Cardiac muscle cell (in vitro differentiated cells and primary cell): Measurements from ENCODE around the gene SOAT2. TPM values are rescaled to one million over a fixed set of nuclear protein-coding genes. Genes with fewer than 3 reads are reported as not detected.
"Not testable (repeated sequence)": the region's sequence is repeated elsewhere in the genome, so short reads cannot be mapped to it uniquely, and the experiment has no call there.

Source experiments
- DNase-seq, 2 donors: peaks; one replicate each; pipeline versions ENCODE4 v3.0.0 to v3.0.0-alpha.2; 2010 to 2017; ENCODE audit warnings: low read depth in 1 of 2, low spot score in 1 of 2
- H3K27ac ChIP-seq: fragments of 200-600 bp; sonication (generic); 2 replicates; pipeline ENCODE4 v1.5.1; 2016
- H3K27me3 ChIP-seq: fragments of 200-600 bp; sonication (generic); 2 replicates; pipeline ENCODE4 v1.6.0; 2016; ENCODE audit warnings: control low read depth
- H3K36me3 ChIP-seq: fragments of 200-600 bp; sonication (generic); 2 replicates; pipeline ENCODE4 v1.5.1; 2016; ENCODE audit warnings: control low read depth
- H3K4me1 ChIP-seq: fragments of 200-600 bp; sonication (generic); 2 replicates; pipeline ENCODE4 v1.8.1; 2017; ENCODE audit warnings: low read depth, mild to moderate bottlenecking, mixed run types
- H3K4me3 ChIP-seq: fragments of 200-600 bp; sonication (generic); 2 replicates; pipeline ENCODE4 v1.5.1; 2016; ENCODE audit warnings: mild to moderate bottlenecking
- H3K9me3 ChIP-seq: fragments of 200-600 bp; sonication (generic); 2 replicates; pipeline ENCODE4 v1.5.1; 2017; ENCODE audit warnings: low read depth, mild to moderate bottlenecking, control low read depth
- CTCF ChIP-seq: IDR thresholded peaks from 2 replicates; pipeline ENCODE4 v1.5.1; 2012; ENCODE audit warnings: low read depth, mild to moderate bottlenecking, low read length
- polyA plus RNA-seq: library from polyadenylated mRNA; unstranded; fragments of >200 nt; fragmentation: Nextera tagmentation; extraction: Ambion mirVana; gene quantifications from 2 replicates; pipeline ENCODE4 v1.2.1, GENCODE V29; 2016
- total RNA-seq: library from RNA; depleted of rRNA; stranded (reverse); fragments of >200 nt; gene quantifications from 2 replicates; pipeline ENCODE4 v1.2.3, GENCODE V29; 2016

The SOAT2 gene
- total and polyA plus RNA-seq, 2 experiments from 2014 or later = 0.57 to 1.9 TPM

GRCh38 chr12:53086361-53086760 lies 16.9 kb upstream of the SOAT2 start:
- Histone ChIP-seq H3K27ac (no peak overlapping the region), H3K36me3 (no peaks in the 10 kb centered on the region), H3K9me3 (no peaks in the 10 kb centered on the region), H3K4me3 (no peak overlapping the region), H3K27me3 (no peaks in the 10 kb centered on the region), H3K4me1 (no peaks in the 10 kb centered on the region)
- DNase-seq = no peak
- TF ChIP-seq CTCF = no peak

- Histone ChIP-seq H3K27me3 (no peaks in the 10 kb centered on the region), H3K36me3 (no peaks in the 10 kb centered on the region), H3K9me3 (no peaks in the 10 kb centered on the region), H3K27ac (no peak overlapping the region), H3K4me1 (no peaks in the 10 kb centered on the region), H3K4me3 (no peak overlapping the region)
- DNase-seq = no peak
- no peak for TF ChIP-seq CTCF
Observed at GRCh38 chr12:53090105-53090504, 13.2 kb upstream of the SOAT2 start.

GRCh38 chr12:53090554-53090953 lies 12.7 kb upstream of the SOAT2 start:
- Histone ChIP-seq H3K27me3 (no peaks in the 10 kb centered on the region), H3K36me3 (no peaks in the 10 kb centered on the region), H3K4me3 (no peak overlapping the region), H3K9me3 (no peaks in the 10 kb centered on the region), H3K27ac (no peak overlapping the region), H3K4me1 (no peaks in the 10 kb centered on the region)
- DNase-seq = no peak
- TF ChIP-seq CTCF = no peak

GRCh38 chr12:53091756-53092155 lies 11.5 kb upstream of the SOAT2 start:
- no peaks in the 10 kb centered on the region for H3K9me3 ChIP-seq
- DNase-seq = no peak
- no peak overlapping the region for H3K27ac ChIP-seq

GRCh38 chr12:53093777-53094393 lies 9.4 kb upstream of the SOAT2 start:
- TF ChIP-seq CTCF = no peak
- peaks cover 3% of the 10 kb centered on the region for H3K27me3 ChIP-seq
- no peak overlapping the region for H3K27ac ChIP-seq
- H3K4me3 ChIP-seq = no peak overlapping the region
- no peaks in the 10 kb centered on the region for H3K36me3 ChIP-seq
- H3K4me1 ChIP-seq = peaks cover 8% of the 10 kb centered on the region
- no peaks in the 10 kb centered on the region for H3K9me3 ChIP-seq
- no peak for DNase-seq

More at GRCh38 chr12:53091756-53092155, 11.5 kb upstream of the SOAT2 start:
- Histone ChIP-seq H3K4me1 (no peaks in the 10 kb centered on the region), H3K4me3 (no peak overlapping the region), H3K36me3 (no peaks in the 10 kb centered on the region), H3K27me3 (peaks cover 3% of the 10 kb centered on the region)
- TF ChIP-seq CTCF = no peak

GRCh38 chr12:53094394-53094787 lies 8.9 kb upstream of the SOAT2 start:
- Histone ChIP-seq H3K27ac (no peak overlapping the region), H3K4me3 (no peak overlapping the region)
- no peak for TF ChIP-seq CTCF

GRCh38 chr12:53094796-53095595 lies 8.3 kb upstream of the SOAT2 start:
- H3K36me3 ChIP-seq, H3K27ac ChIP-seq, H3K9me3 ChIP-seq, H3K27me3 ChIP-seq, H3K4me3 ChIP-seq, DNase-seq: not testable (repeated sequence)
- peaks cover 15% of the 10 kb centered on the region for H3K4me1 ChIP-seq

More at GRCh38 chr12:53094394-53094787, 8.9 kb upstream of the SOAT2 start:
- no peaks in the 10 kb centered on the region for H3K9me3 ChIP-seq
- peaks cover 12% of the 10 kb centered on the region for H3K4me1 ChIP-seq
- DNase-seq = no peak
- no peaks in the 10 kb centered on the region for H3K36me3 ChIP-seq
- H3K27me3 ChIP-seq = peaks cover 3% of the 10 kb centered on the region

GRCh38 chr12:53095596-53095895 lies 7.7 kb upstream of the SOAT2 start:
- H3K4me3 ChIP-seq, H3K36me3 ChIP-seq, H3K9me3 ChIP-seq, DNase-seq, H3K27me3 ChIP-seq, H3K27ac ChIP-seq: not testable (repeated sequence)
- H3K4me1 ChIP-seq = peaks cover 15% of the 10 kb centered on the region
